Measurements from ENCODE around the gene NELL1.

NELL1 gene

GRCh38 chr11:21447871-21448270 is 778.5 kb downstream of the NELL1 start:
- DNase-seq: no peak

DNA sequence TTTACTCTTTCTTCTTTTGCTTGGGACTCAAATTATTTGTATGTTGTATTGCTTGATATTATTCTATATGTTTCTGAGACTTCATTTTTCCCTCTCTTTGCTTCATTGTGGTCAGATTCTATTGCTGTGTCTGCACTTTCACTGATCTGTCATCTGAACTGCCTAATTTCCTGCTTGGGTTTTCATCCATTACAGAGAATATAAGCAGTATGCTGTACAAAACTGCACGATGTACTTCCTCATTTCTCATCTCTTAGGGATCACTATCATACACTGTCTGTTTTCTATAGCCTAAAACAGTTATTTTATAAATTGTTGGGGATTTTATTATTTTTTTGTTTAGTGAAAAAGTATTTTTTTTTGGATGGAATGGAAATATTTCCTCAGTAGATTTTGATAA is 786.8 kb downstream of the NELL1 start:
- no peak for DNase-seq

GRCh38 chr11:21460082-21460481 is 790.7 kb downstream of the NELL1 start:
- no peak for DNase-seq

DNA sequence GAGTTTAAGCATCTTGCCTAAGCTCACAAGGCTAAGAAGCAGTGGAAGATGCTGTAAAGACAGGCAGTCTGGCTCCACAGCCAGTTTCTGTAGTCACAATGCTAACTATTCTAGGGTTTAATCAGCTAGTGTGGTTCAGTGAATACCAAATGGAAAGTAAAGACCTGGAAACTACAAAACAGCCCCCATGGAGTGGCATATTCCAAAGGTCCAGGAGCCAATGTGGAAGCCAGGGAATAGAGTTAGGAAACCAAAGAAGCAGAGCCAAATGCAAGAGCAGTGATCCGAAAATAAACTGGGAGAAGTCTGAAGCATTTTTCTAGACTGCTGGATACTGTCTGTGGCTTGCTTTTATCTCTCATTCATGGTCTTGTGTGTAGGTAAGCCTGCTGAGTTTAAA is 792.3 kb downstream of the NELL1 start:
- DNase-seq: no peak

DNA sequence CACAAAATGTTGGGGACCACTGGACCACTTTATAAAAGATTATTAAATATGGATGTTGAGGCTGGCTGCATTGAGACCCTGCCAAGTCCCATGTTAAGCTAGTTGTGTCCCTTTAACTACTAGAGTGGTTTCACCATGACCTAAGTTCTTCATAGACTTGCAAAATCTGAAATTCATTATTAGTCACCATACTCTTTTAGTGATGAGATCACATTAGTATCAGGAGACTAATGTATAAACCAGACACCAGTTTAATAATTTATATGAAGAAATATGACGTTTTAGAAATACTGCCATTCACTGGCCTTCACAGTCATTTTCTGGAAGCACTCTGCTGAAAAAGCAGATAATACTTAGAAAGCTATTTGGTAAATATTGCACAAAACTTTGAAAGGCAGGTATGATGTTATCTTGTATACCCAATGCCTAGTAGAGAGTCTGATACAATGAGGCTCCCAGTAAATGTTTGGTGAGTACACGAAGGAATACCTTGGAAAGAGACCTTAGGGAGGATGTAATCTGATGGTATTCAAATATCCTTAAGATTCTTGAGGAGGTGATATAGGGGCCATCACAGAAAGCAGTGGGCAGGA is 795.3 kb downstream of the NELL1 start:
- no peak for DNase-seq

- DNase-seq: no peak
Measured at GRCh38 chr11:21465203-21465602, 795.8 kb downstream of the NELL1 start.

DNA sequence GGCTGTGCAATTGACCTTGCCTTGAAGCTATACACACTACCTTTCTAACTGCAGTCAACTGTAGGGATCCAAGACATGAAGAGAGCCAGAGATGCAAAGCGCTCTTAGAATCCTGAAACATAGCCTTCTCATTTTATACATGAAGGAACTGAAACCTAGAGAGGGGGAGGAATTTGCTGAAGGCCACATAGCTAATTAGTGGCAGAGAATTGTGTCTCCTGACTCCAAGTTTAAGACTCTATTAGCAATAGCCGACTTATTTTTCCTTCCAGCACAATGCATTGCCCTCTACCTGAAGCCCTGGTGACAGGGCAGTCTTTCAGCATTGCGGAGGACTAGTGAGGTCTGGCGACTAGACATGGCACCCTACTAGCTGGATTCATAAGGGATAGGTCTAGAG is 796.5 kb downstream of the NELL1 start:
- no peak for DNase-seq

- DNase-seq: no peak
Measured at GRCh38 chr11:21470521-21470920, 801.1 kb downstream of the NELL1 start.

DNA sequence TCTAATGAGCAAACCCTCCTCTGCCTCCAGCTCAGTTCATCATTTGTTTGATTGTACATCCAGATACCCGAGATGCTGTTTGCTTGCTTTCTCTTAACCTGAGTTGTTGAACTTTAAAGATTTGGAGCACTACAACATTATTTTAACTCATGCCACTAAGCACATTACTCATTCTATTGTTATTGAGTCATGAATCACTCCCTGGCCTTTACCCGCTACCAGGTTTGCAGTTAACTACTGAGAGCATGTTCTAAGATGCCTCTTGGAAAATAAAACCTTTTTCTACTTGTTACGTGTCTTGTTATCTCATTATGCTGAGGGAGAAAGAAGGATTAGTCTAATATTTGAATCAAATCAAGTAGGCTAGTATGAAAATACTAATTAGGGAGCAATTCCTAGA is 802.9 kb downstream of the NELL1 start:
- DNase-seq: no peak

GRCh38 chr11:21474529-21474928 is 805.1 kb downstream of the NELL1 start:
- no peak for DNase-seq

GRCh38 chr11:21475276-21475675 is 805.9 kb downstream of the NELL1 start:
- no peak for DNase-seq

DNA sequence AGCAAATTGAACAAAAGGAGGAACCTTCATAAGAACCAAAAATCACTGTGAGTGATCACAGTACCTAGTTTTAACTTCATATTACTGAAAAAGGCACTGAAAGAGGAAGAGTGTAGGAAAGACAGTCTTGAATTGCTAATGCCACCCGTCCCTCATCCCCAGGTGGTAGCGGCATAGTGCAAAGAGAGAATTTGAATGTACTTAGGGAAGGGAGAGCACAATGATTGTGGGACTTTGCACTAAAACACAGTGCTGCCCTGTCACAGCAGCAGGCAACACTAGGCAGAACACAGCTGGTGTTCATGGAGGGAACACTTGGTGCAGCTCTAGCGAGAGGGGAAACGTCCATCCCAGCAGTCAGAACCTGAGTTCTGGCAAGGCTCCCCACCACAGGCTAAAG is 807.2 kb downstream of the NELL1 start:
- no peak for DNase-seq

DNA sequence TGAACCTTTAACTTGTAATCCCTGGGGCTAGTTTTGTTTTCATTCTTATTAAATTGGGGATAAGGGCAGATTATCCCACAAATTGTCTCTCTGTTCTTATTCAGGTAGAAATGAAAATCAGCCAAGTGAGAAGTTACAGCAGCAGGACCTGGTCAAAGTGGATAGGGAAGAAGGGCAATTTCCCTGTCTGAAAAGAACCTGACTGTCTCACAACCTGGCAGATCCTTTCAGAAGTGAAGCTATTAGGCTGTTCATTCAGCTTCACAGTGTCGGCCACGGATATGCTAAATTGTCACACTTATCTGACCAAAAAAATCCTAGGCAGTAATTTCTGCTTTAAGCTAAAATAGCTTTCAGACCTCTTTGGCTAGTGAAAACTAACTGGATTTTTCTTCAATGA is 810.9 kb downstream of the NELL1 start:
- no peak for DNase-seq

GRCh38 chr11:21481255-21481654 is 811.9 kb downstream of the NELL1 start:
- no peak for DNase-seq

DNA sequence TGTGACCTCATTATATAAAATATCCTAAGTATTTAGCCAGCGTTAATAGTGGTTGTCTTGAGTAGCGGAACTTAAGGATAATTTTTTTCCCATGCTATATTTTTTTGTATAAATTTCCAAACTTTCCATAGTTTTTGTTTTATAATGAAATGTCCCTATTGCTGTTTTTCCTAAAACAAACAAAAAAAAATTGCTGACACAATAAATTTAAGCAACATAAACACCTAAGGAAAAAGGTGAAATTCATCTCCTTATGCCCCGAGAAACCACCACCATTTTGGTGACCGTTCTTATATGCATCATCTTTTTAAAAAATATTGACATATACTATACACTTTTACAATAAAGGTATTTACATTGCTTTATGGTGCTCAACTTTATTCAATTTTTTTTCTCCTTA is 814.7 kb downstream of the NELL1 start:
- no peak for DNase-seq

GRCh38 chr11:21485006-21485405 is 815.6 kb downstream of the NELL1 start:
- no peak for DNase-seq

GRCh38 chr11:21485426-21485825 is 816.0 kb downstream of the NELL1 start:
- DNase-seq: no peak

DNA sequence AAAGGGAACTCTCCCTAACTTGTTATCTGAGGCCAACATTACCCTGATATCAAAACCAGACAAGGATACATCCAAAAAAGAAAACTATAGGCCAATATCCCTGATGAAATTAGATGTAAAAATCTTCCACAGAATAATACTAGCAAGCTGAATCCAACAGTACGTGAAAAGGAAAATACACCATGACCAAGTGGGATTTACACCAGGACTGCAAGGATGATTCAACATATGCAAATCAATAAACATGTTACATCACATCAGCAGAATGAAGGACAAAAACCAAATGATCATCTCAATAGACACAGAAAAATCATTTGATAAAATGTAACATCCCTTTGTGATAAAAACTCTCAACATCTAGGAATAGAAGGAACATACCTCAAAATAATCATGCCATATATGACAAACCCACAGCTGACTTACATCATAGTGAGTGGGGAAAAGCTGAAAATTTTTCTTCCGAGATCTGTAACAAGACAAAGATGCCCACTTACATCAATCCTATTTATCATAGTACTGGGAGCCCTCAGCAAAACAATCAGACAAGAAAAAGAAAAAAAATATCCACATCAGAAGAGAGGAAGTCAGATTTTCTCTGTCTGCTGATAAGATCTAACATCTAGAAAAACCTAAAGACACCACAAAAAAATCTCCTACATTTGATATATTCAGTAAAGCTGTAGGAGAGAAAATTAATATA is 820.2 kb downstream of the NELL1 start:
- DNase-seq: no peak

DNA sequence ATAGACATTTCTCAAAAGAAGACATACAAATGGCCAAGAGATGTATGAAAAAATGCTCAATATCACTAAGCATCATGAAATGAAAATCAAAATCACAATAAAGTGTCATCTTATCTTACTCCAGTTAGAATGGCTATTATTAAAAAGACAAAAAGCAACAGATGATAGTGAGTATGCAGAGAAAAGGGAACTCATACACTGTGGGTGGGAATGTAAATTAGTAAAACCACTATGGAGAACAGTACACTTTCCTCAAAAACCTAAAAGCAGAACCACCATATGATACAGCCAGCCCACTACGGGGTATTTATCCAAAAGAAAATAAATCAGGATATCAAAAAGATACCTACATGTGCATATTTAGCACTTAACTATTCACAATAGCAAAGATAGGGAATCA is 823.5 kb downstream of the NELL1 start:
- DNase-seq: no peak

DNA sequence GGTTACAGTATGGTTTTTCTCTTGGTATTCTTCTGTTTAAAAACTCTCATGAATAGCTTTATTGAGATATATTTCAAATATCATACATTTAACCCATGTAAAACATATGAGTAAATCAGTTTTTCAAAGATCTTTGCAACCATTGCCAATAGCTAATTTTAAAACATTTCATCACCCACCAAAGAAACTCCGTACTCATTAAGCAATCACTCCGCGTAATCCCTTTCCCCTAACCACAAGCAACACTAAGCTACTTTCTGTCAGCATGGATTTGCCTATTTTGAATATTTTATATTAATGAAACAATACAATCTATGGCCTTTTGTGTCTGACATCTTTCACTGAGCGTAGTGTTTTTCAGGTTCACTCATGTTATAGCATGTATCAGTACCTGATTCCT is 825.6 kb downstream of the NELL1 start:
- DNase-seq: no peak

- DNase-seq: no peak
Measured at GRCh38 chr11:21495879-21496278, 826.5 kb downstream of the NELL1 start.

DNA sequence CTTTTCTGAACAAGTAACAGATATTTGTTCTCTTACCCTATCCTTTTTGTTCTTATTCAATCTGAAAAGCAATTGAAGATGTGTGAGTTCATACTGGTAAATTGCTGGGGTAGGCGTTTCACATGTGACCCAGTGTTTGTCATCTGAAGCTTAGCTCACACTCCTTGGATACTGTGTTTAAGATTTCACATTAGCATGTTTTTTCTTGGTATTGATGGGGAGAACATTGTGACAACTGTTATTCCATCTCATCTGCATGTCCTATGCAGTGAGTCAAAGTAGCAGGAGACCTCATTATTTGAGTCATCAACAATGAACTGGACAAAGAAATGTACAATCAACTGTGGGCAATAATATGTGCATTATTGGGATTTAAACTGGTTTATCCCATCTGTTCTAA is 831.9 kb downstream of the NELL1 start:
- no peak for DNase-seq

DNA sequence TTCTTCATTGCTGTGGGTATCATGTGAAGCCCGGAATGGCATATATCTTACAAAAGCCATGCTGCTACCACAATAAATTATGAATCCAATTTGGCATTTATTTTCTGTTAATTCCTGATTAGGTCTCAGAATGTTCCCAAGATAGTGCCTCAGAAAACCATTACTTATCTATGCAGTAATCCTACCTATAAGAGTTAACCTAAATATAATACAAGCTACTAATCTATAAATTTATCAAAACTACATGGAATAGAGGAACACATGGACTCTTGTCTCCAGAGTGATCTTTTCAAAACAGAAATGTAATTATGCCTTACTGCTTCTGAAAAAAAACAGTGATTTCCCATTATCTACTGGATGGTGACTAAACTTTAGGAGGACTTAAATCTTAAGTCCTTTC is 835.7 kb downstream of the NELL1 start:
- no peak for DNase-seq

DNA sequence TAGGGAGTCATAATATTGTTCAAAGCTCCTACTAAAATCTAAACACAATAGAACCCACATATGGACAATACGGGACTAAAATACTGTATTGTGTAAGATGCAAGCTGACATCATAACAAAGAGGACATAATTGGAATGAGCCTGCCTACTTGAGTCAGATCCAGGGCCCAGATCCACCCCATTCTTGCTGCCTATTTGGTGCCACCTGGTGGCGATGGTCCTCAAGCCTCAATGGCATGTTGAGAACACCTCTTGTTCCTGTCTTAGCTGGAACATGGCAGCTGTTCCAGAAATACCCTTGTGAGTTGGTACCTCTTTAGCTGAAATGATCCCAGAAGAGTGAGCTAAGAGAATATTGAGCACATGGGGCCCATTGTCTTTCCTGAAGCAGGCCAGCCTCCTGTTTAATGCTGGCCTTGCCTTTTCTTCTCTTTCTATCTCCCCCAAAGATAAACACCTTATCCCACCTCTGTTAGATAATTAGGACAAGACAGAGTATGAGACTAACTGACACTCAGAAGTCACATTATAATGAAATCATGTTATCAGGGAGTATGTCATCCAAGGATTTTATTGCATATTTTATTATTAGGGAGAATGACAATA is 842.6 kb downstream of the NELL1 start:
- DNase-seq: no peak

GRCh38 chr11:21514316-21514715 is 844.9 kb downstream of the NELL1 start:
- no peak for DNase-seq

Measured in activated CD4-positive, alpha-beta T cell treated with anti-CD3 and anti-CD28 coated beads for 4 hours (primary cell).